NK-92 (cell line): Measurements from ENCODE around the gene STXBP2.

Experiments used
- DNase-seq: peaks from one replicate; lab custom pipeline; 2025; ENCODE audit not compliant: unreplicated experiment; lab: John Stamatoyannopoulos, UW

The STXBP2 gene

DNA sequence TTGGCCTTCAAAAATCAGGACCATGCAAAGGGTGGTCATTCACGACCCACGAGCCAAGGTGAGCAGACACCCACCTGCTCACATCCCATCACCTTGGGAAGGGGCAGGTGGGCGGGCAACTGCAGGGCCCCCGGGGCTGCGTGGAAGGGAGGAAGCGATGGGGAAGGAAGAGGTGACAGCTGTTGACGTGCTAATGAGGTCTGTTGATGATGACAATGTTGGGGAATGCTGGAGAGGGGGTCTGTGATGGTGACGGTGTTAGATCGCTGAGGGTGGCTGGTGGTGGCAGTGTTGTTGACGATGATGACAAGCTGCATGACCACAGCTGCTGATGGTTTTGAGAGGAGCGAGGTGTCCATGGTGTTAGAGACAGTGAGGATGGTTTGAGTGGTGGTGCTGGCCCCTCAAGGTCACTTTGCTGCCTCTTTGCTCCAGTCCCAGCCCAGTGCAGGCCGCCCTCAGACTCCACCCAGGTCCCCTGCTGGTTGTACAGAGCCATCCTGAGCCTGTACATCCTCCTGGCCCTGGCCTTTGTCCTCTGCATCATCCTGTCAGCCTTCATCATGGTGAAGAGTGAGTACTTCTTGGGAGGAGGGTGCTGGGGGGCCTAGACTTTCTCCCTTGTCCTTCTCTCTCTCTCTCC is 40.9 kb downstream of the STXBP2 start:
- DNase-seq: no peak

- DNase-seq: no peak
Measured at GRCh38 chr19:7678971-7679751, 42.3 kb downstream of the STXBP2 start.

DNA sequence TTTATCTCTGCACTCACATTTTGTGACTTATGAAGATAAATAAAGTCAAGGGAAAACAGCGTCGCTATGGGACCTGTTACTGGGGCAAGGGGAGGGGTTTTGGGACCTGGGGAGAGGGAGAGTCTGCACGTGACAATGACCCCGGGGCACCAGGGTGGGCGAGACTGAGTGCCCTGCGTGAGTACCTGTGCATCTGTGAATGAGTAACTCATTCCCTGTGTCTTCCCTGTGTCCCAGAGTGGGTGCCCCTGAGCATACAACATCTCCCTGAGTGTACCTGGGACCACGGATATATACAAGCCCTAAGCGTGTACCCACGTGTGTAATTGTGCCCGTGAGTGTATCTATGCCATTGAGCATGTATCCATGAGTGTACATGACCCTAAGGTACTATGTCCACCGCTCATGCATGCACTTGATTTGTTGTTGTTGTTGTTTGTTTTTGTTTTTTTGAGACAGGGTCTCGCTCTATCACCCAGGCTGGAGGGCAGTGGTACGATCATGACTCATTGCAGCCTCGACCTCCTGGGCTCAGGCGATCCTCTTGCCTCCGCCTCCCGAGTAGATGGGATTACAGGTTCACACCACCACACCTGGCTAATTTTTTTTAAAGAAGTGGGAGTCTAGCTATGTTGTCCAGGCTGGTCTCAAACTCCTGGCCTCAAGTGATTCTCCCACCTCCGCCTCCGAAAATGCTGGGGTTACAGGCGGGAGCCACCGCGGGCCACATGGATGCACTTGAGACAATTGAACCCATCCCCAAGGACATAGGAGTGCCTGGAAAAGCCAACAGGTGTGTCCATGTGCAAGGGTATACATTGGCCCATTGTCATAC is 43.1 kb downstream of the STXBP2 start:
- no peak for DNase-seq

GRCh38 chr19:7680606-7681339 is 43.9 kb downstream of the STXBP2 start, which contains the start of gene TRAPPC5:
TRAPPC5 (plus strand) TSS chr19:7680833; CDS start chr19:7682254, 1,421 bp downstream.
- DNase-seq: no peak

- DNase-seq: peak; percentile 43
Measured at GRCh38 chr19:7681340-7682174, 44.6 kb downstream of the STXBP2 start.

DNA sequence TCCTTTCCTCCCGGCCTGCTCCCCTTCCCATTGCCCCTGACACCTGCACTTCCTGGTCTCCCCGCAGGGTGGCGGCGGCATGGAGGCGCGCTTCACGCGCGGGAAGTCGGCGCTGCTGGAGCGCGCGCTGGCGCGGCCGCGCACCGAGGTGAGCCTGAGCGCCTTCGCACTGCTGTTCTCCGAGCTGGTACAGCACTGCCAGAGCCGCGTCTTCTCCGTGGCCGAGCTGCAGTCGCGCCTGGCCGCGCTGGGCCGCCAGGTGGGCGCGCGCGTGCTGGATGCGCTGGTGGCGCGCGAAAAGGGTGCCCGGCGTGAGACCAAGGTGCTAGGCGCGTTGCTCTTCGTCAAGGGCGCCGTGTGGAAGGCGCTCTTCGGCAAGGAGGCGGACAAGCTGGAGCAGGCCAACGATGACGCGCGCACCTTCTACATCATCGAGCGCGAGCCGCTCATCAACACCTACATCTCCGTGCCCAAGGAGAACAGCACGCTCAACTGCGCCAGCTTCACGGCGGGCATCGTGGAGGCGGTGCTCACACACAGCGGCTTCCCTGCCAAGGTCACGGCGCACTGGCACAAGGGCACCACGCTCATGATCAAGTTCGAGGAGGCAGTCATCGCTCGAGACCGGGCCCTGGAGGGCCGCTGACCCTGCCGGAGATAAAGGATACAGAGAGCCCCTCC is 45.4 kb downstream of the STXBP2 start:
- DNase-seq: no peak

DNA sequence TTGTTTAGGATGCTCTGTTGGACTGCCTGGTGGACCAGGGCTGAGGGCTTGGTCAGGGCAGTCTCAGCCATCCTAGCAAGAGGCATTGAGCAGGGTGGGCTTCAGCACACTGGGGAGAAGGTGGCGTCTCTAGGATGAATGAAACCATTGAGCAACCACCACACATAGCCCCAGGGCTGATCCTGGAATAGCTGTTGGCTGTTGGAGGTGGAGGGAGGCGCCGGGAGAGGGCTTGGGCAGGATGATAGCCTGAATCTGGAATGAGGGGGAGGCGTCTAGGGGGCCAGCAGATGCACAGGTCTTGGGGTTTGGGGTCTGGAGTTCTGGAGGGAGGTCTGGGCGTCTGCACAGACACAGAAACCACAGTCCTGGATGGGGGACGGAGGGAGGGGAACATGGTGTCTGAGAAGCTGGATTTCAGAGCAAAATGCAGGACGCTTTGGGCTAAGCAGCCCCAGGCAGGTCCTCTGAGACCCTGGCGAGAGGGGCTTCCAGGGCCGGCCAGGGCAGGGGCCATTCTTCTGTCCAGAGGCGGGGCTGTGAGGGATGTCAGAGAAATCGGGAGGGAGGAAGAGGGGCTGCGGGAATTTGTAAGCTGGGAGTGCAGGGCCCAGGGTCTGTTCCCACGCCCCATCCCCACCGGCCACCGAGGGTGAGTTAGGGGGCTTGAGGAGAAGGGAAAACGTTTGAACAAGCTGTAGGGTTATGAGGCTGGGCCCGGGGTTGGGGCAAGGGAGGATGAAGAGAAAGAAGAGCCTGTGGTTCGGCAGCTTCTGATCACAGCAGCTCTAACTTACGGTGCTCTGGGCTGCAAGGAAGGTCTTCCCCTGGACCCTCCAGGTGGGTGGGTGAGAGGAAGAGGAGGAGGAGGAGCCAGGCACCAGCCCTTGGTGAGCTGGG is 48.9 kb downstream of the STXBP2 start:
- no peak for DNase-seq

DNA sequence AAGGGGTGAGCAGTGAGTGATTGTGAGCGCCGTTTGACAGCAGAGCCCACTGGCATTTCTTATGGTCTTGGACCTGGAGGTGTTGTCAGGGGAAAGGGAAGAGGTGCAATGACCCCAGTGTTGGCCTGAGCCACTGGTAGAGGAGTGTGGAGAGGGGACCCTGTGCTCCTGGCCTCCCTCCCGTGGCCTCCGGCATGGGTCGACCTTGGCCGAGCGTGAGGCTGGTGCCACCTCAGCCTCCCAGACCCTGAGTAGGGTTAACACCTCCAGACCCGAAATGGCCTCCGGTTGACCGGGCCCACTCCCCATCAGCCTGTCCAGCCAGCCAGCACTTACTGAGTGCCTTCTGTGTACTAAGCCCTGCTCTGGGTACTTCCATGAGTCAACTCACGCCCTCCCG is 50.3 kb downstream of the STXBP2 start:
- no peak for DNase-seq

GRCh38 chr19:7689165-7689564 is 52.3 kb downstream of the STXBP2 start:
- no peak for DNase-seq

GRCh38 chr19:7690779-7691258 is 53.9 kb downstream of the STXBP2 start:
- DNase-seq: no peak

GRCh38 chr19:7691497-7691896 is 54.6 kb downstream of the STXBP2 start:
- DNase-seq: no peak

DNA sequence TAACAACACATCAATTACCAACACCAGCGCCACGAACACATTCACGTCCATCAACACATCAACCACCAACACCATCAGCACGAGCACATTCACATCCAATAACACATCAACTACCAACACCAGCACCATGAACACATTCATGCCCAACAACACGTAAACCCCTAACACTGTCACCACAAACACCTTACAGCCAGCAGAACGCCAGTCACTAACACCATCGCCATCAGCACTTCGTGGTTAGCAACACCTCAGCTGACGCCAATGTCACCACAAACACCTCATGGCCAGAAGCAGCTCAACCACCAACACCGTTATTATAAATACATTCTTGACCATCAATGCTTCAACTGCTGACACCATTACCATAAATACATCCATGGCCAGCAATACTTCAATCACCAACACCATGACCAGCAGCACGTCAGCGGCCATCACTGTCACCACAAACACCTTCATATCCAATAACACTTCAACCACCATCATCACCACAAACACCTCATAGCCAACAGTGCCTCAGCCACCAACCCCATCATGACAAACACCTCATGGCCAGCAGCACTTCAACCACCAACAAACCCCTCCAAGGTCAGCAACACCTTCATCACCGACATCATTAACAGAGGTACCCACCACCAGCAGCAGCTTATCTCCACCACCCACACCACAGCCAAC is 55.6 kb downstream of the STXBP2 start:
- no peak for DNase-seq

DNA sequence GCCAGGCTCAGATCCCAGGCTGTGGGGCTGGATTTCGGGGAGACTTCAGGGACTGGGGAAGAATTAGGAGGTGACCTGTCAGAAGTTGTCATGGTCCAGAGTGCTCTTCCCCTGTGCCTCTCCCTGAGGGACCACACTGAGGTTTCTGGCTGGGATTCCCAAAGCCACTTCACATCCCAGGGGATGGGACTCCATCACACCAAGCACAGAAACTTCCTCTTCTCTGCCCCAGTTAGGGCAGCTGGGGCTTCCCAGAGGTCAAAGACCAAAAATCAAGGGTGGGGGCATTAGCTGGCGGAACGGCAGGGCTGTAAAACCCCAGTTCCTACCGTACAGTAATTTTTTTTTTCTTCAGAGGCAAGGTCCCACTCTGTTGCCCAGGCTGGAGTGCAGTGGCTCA is 57.6 kb downstream of the STXBP2 start:
- DNase-seq: no peak
